Stimulated activated CD8-positive, alpha-beta memory T cell treated with anti-CD3 and anti-CD28 coated beads, Interleukin-15, amount 100 ng/mL, for 4 hours (primary cell): ENCODE results near the gene BCAN.
"Not testable (repeated sequence)": the region's sequence is repeated elsewhere in the genome, so short reads cannot be mapped to it uniquely, and the experiment has no call there.

Source experiments
- DNase-seq, 2 donors: peaks; one replicate each; pipeline ENCODE4 v3.0.0-alpha.2; 2020; ENCODE audit warnings: low read depth in 2 of 2

Gene BCAN

DNA sequence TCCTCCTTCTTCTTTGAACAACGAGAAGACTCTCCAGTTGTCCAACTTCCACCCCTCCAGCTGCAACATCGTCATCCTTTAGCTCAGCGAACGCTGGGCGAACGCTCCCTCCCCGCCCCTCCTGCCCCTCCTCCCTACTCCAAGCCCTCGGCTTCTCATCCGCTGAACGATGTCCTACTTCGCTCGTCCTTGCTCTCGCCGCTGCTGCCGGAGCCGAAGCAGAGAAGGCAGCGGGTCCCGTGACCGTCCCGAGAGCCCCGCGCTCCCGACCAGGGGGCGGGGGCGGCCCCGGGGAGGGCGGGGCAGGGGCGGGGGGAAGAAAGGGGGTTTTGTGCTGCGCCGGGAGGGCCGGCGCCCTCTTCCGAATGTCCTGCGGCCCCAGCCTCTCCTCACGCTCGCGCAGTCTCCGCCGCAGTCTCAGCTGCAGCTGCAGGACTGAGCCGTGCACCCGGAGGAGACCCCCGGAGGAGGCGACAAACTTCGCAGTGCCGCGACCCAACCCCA is at the start of gene BCAN:
TSS of gene BCAN (plus strand) at position 357 of the 504 bp plus-strand sequence. CDS start 3,938 bp downstream, outside the sequence.
- no peak for DNase-seq

- DNase-seq: no peak
These were observed 49.6 kb upstream of the BCAN start for GRCh38 chr1:156592158-156592909.

DNA sequence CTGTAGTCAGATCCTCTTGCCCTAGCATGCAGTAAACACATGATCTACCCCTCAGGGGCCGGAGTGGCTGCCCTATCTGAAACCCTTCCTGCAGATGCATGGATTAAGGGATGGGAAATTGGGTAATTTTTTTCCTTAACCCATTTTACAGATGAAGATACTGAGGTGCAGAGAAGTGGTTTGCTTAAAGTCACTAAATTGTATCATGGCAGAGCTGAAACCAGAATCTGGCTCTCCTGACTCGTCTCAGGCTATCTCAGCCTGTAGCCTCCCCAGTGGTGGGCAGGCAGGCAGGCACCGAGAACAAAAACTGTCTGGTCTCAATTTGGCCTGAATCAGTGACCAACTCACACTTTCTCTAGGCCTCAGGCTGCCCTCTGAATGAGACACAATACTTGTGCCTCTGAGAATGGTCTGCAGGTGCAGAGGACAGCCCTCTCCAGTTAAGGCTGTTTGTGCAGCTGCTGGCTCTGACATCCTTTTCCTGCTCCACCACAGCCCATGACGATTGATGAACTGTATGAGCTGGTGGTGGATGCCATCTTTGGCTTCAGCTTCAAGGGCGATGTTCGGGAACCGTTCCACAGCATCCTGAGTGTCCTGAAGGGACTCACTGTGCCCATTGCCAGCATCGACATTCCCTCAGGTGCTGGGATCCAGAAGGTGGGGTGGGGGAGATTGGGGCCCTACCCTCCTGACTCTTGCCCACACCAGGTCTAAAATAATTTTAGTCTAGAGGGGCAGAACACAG is 48.8 kb upstream of the BCAN start:
- no peak for DNase-seq

DNA sequence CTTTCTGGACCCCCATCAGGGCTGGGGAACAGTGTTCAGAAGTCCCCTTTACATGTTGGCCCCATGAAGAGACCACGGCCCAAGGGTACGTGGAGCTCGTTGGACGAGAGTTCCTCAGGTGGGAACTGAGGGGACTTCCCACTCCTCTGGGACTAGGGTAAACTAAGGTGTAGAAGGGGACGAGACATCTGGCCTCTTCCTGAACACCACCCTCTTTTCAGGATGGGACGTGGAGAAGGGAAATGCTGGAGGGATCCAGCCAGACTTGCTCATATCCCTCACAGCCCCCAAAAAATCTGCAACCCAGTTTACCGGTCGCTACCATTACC is 48.3 kb upstream of the BCAN start:
- no peak for DNase-seq

DNA sequence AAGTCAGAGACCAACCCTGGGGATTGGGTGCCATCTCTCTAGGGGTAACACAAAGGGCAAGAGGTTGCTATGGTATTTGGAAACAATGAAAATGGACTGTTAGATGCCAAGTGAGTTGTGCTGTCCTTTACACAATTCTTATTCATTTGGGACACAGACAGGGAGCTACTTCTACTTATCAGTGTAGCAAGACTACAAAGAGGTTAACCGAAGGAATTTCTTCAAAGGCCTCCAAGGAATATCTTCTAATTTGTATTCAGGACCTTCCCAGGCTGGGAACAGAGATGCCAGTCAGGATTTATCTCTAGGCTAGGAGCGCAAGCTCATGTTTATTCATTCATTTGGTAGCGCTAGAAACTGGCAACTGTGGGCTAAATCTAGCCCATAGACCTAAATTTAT is 47.7 kb upstream of the BCAN start:
- DNase-seq: no peak

DNA sequence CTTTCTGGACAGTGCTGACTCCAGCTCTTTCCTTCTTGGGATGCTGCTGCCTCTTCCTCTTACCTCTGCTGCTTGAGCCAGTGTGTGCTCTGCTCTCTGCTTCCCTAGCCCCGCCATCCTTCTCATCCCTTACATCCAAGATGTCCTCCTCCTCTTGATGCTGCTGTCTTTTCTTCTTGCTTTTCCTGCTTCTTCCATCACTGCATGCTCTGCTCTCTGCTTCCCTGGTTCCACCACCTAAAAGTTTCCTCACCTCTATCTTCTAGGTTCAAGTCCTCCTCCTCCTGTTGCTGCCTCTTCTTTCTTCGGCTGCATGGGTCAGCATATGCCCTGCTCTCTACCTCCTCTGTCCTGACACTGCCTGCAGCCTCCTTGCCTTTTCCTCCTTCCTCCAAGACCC is 46.9 kb upstream of the BCAN start:
- no peak for DNase-seq

- DNase-seq: no peak
These were observed 45.5 kb upstream of the BCAN start for GRCh38 chr1:156596426-156596825.

GRCh38 chr1:156598125-156598524 is 43.8 kb upstream of the BCAN start:
- DNase-seq: no peak

DNA sequence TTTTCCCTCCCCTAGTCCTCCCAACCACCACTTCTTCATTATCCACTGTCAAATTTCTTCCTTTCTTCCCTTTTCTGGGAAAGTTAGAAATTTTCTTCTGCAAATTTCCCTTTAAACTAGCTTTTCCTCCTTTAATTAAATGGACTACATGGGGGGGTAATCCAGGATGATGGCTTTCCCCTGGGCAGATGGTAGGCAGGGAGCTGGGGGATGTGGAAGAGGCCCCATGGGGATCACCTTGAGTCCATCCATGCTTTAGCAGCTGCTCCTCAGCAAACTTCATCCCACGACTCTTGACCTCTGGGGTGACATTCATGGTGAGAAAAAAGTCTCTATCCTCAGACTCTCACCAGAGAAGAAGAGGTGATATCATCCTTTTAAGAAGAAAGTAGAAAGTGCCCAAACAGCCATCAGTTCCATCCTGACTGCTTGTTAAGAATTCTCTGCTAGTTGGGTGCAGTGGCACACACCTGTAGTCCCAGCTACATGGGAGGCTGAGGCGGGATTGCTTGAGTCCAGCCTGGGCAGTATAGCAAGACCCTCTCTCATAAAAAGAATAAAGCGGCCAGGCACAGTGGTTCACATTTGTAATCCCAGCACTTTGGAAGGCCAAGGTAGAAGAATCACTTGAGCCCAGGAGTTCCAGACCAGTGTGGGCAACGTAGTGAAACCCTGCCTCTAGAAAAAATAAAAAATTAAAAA is 43.0 kb upstream of the BCAN start:
- no peak for DNase-seq

GRCh38 chr1:156599811-156600210 is 42.1 kb upstream of the BCAN start:
- DNase-seq: no peak

DNA sequence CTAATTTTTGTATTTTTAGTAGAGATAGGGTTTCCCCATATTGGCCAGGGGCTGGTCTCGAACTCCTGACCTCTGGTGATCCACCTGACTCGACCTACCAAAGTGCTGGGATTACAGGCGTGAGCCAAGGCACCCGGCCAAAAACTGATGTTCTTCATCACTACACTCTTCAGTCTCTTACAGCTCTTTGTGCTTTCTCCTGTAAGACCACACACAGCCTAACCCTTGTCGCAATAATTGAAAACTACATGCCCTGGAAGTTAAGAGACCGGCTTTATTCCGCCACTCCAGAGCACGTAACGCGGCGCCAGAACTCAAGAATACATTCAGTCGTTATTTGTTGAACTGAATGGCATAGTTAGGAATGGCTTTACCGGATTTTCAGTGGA is 41.2 kb upstream of the BCAN start:
- DNase-seq: no peak

GRCh38 chr1:156601122-156601830 is 40.6 kb upstream of the BCAN start, which contains the start of gene GPATCH4:
Gene GPATCH4, minus strand, starts transcription at chr1:156601479.
- peak; percentile 54 to 60 for DNase-seq

- DNase-seq: no peak
These were observed 40.0 kb upstream of the BCAN start for GRCh38 chr1:156601892-156602291.

DNA sequence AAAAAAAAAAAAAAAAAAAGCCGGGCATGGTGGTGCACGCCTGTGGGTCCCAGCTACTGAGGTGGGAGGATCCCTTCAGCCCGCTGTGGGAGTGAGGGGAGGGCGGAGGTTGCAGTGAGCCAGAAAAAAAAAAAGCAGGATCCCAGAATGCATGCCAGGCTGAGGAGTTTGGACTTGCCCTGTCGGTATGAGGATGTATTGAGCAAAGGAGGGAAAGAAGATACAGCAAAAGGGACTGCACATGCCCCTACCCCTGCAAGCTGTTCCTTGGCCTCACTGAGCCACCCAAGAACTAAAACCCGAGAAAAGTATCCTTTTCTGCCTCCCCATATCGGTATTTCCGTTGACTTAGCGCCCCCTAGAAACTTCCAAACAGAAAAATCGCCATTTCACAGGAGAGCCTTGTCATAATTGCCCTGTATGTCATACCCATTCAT is 39.3 kb upstream of the BCAN start:
- DNase-seq: no peak

DNA sequence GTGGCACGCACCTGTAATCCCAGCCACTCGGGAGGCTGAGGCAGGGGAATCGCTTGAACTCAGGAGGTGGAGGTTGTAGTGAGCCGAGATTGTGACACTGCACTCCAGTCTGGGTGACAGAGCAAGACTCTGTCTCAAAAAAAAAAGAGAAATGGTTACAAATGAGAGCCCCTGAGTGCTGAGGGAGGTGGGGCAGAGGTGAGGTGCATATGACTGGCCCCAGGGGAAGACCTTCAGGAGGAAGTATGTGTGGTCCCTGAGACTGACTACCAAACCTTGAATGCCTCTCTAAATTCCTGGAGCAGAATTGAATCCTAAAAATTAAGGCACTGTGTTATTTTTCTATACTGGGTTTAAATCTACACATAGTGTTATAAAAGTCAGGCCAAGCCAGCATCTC is 34.6 kb upstream of the BCAN start:
- not testable (repeated sequence) for DNase-seq

- DNase-seq: peak in 1 of 2 donors; percentile 36
These were observed 33.8 kb upstream of the BCAN start for GRCh38 chr1:156608036-156608674.

GRCh38 chr1:156608981-156609380 is 32.9 kb upstream of the BCAN start:
- no peak for DNase-seq

GRCh38 chr1:156610072-156610471 is 31.8 kb upstream of the BCAN start:
- not testable (repeated sequence) for DNase-seq

DNA sequence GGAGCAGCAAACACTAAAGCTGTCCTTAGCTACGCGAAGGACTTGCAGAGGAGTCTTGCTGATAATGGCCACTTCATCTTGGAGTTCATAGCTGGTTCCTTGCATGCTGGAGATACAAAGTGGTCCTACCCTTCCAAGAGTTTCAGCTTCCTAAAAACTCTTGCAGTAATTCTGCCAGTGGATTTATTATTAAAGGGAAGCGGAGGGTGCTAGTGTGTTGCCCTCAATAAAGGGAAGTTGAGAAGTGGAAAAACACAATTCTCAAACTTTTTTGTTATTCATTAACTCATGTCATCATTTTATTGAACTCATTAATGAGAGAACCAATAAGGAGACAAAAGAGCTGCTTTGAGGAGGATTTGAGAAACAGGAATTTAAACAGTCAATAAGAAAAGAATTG is 29.3 kb upstream of the BCAN start:
- DNase-seq: no peak

DNA sequence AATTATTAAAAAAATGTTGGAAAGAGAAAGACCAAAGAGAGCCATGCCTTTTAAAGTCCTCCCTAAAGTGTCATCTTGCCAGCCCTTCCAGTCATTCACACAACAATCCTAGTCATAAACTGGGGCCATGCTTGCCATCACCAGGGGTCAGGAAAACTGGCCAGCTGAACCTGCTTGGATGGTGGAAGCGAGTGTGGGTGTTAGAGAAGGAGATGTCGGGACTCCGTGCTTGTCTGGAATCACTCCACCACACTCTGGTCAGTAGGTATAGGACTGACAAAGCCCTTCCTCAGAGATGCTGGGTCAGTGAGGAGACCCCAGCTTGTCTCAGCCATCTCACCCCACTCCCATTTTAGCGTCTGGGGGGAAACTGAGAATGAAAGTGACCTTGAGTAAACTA is 26.0 kb upstream of the BCAN start:
- no peak for DNase-seq

DNA sequence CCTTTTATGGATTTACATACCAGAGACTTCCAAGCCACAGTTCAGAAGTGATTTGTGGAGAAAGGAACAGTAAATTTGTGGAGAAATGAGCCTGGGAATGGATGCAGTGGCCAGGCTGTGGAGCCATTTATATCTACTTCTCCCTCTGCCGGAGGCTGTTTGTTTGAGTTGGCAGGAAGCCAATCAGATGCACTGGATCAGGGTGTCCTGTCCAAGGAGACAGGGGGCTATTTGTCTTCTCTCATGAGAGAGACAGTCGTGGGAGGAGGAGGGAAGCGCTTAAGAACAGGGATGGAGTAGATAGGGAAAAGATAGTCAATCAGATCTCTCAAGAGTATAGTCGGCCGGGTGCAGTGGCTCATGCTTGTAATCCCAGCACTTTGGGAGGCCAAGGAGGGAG is 25.5 kb upstream of the BCAN start:
- DNase-seq: no peak
